Measurements from ENCODE around the gene KMT2A.
A peak's percentile ranks its signal among the peaks of the same experiment; 100 is the strongest.

- TF ChIP-seq POLR2AphosphoS5 (IDR thresholded peaks at IDR 0.05; ENCODE audit: low read depth) = peak; percentile 79
- no peak for TF ChIP-seq CTCF (conservative IDR thresholded peaks at IDR 0.05; ENCODE audit: low read depth in 2 of 2)
- no peak for TF ChIP-seq EZH2phosphoT487 (IDR thresholded peaks at IDR 0.05; ENCODE audit: unreplicated experiment)
- peak; percentile 30; the same call in 1 of the 2 replicates for TF ChIP-seq CREB1 (CRISPR knock-in tag; IDR thresholded peaks at IDR 0.05; ENCODE audit: low read depth)
- TF ChIP-seq EZH2 (IDR thresholded peaks at IDR 0.05; ENCODE audit: low read depth, unreplicated experiment) = no peak
- TF ChIP-seq JUNB (IDR thresholded peaks at IDR 0.05; ENCODE audit: unreplicated experiment) = no peak
- TF ChIP-seq REST (IDR thresholded peaks at IDR 0.05; ENCODE audit: unreplicated experiment) = no peak
- TF ChIP-seq STAT1 (IDR thresholded peaks at IDR 0.05; ENCODE audit: unreplicated experiment) = no peak
- TF ChIP-seq NANOG (IDR thresholded peaks at IDR 0.05; ENCODE audit: borderline replicate concordance) = no peak
- TF ChIP-seq ETS1 (IDR thresholded peaks at IDR 0.05) = no peak; the same call in 1 of the 2 replicates
- TF ChIP-seq ZNF462 (CRISPR knock-in tag; IDR thresholded peaks at IDR 0.05) = no peak
- no peak for TF ChIP-seq ZNF114 (CRISPR knock-in tag; IDR thresholded peaks at IDR 0.05)
Measured at GRCh38 chr11:118435290-118435892, 901 bp upstream of the KMT2A start.
